Measurements from ENCODE around the gene PRKRA.

PRKRA gene

DNA sequence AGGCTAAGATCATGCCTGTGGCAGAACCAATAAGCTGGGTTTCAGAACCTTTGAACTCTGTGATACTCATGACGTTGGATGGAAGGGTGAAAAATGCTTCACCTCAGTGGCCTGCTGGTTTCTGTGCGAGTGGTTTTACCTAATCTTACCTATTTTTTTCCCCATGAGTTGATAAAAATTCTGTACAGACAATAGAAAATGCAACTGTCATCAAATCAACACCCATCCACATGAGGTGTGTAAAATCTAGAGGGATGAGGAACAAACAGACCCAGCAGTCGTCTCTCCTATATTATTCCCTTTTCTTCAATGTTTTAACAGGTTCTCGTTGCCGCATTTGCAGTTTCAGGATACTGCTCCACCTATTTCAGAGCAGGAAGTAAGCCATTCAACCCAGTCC lies 67.3 kb downstream of the PRKRA start:
- DNase-seq (ENCODE audit: low spot score in 2 of 2) (no peak), ATAC-seq (no peak)
- Mint-ChIP-seq H3K4me1 (peaks cover 5% of the 10 kb centered on the region), H3K27ac (no peak overlapping the region), H3K9me3 (no peaks in the 10 kb centered on the region), H3K4me3 (no peak overlapping the region), H3K36me3 (no peaks in the 10 kb centered on the region)
